Mucosa of rectum (tissue), 2 donors: ENCODE data around the gene BBS7.
A peak's percentile ranks its signal among the peaks of the same experiment; 100 is the strongest.

ENCODE experiments used
- H3K27ac ChIP-seq, 2 donors: one replicate each; pipeline ENCODE4 v1.7.0; 2013; ENCODE audit warnings: inconsistent platforms in 2 of 2, low read depth in 2 of 2, low read length in 2 of 2
- H3K27me3 ChIP-seq, 2 donors: one replicate each; pipeline ENCODE4 v1.7.0; 2013; ENCODE audit warnings: low read length in 2 of 2; ENCODE audit not compliant: control insufficient read depth in 2 of 2, insufficient read depth in 2 of 2
- H3K36me3 ChIP-seq, 2 donors: one replicate each; pipeline ENCODE4 v1.7.0; 2013; ENCODE audit warnings: low read length in 2 of 2; ENCODE audit not compliant: control insufficient read depth in 2 of 2, insufficient read depth in 2 of 2
- H3K4me1 ChIP-seq, 2 donors: one replicate each; pipeline ENCODE4 v1.7.0; 2013; ENCODE audit warnings: low read length in 2 of 2, mild to moderate bottlenecking in 1 of 2; ENCODE audit not compliant: control insufficient read depth in 2 of 2, insufficient read depth in 2 of 2
- H3K4me3 ChIP-seq, 2 donors: one replicate each; pipeline ENCODE4 v1.7.0; 2013; ENCODE audit warnings: low read length in 2 of 2
- H3K9ac ChIP-seq, 2 donors: one replicate each; pipeline ENCODE4 v1.7.0; 2013; ENCODE audit warnings: low read length in 2 of 2, low read depth in 1 of 2, mild to moderate bottlenecking in 1 of 2
- H3K9me3 ChIP-seq, 2 donors: one replicate each; pipeline ENCODE4 v1.7.0; 2013; ENCODE audit warnings: low read length in 2 of 2; ENCODE audit not compliant: control insufficient read depth in 2 of 2
- donor health status: healthy.
- donor health status: Normal muscosa, but diverticular disease.

Gene BBS7

DNA sequence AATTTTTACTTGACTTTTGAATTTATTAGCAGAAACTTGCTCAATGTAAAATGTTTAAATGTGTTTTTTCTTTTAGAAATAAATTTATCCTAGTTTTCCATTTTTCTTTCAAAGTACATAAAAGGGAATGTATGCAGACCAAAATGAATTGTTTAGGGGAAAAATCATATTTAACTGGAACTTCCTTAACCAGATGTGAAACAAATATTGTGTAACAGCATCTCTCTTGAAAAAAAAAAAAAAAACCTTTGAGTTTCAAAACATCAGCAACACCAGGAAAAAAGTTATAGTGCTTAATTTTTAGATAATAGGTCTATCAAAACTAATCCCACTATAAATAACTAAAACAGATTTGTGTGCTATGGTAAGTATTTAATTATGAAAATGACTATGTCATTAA, 32.1 kb downstream of the BBS7 start:
- Histone ChIP-seq H3K4me3 (no peak overlapping the region), H3K4me1 (no peaks in the 10 kb centered on the region), H3K27ac (no peak overlapping the region), H3K36me3 (peaks cover 9 to 24% of the 10 kb centered on the region in 2 donors), H3K9me3 (no peaks in the 10 kb centered on the region), H3K9ac (no peak overlapping the region), H3K27me3 (no peaks in the 10 kb centered on the region)

DNA sequence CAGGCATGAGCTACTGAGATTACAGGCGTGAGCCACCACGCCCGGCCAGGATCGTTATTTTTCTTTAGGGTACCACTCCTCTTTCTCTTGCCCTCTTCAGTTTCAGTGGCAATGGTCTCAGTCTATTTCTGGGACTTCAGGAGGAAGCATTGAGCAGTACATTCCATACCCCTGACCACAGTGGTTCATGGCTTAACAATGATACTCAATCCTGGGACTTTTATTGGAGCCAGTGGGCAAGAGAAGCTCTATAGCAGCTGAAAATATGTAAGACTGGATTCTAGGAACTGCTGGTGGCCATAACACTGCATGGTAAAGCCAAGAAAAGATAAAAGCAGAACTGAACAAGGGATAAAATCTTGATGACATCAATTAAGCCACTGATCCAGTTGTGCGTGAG, 40.8 kb downstream of the BBS7 start:
- no peak overlapping the region for H3K9ac ChIP-seq
- H3K4me1 ChIP-seq = no peaks in the 10 kb centered on the region
- H3K27me3 ChIP-seq = no peaks in the 10 kb centered on the region
- H3K27ac ChIP-seq = no peak overlapping the region
- no peaks in the 10 kb centered on the region for H3K9me3 ChIP-seq
- peaks cover 0 to 8% of the 10 kb centered on the region in 2 donors for H3K36me3 ChIP-seq
- no peak overlapping the region for H3K4me3 ChIP-seq

DNA sequence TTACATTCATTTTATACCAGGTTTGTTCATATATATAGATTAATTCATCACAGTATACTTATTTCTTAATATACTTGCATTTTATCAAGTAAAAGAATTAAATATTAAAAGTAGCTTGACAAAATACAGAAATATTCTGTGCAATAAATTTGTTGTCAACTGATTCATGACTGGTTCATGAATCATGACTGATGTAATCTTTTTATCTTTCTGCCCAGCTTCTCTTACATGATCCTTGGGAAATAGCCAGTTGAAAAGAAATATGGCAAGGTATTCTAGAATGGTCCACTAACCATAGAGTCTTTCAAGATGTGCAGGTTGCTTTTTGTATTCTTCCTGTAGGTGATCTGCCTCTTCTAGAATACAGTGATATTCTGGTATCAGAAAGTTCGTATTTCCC, 42.4 kb downstream of the BBS7 start:
- no peak overlapping the region for H3K4me3 ChIP-seq
- no peaks in the 10 kb centered on the region for H3K9me3 ChIP-seq
- no peaks in the 10 kb centered on the region for H3K27me3 ChIP-seq
- H3K4me1 ChIP-seq = peaks cover 2 to 4% of the 10 kb centered on the region in 2 donors
- peaks cover 0 to 6% of the 10 kb centered on the region in 2 donors for H3K36me3 ChIP-seq
- no peak overlapping the region for H3K27ac ChIP-seq
- no peak overlapping the region for H3K9ac ChIP-seq

DNA sequence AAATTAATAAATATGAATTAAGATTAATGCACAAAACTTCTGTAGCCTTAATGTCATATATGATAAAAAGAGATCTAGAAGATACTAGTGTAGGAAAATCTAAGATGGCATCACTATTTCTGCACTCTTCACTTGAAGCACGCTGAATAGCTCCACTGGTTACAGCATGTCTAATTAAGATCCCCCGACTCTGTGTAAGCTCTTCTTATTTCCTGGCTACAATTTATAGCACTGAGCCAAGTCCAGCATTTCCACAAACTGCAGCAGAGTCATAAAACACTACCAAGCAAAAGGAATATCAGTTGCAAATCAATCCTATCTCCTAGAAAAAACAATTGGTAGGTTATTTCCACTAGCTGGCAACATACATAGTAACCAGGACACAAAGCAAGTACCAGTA, 45.3 kb downstream of the BBS7 start:
- Histone ChIP-seq H3K36me3 (peaks cover 3 to 7% of the 10 kb centered on the region in 2 donors), H3K27me3 (no peaks in the 10 kb centered on the region), H3K9ac (no peak overlapping the region), H3K4me3 (no peak overlapping the region), H3K27ac (no peak overlapping the region), H3K9me3 (no peaks in the 10 kb centered on the region), H3K4me1 (peaks cover 3 to 7% of the 10 kb centered on the region in 2 donors)

DNA sequence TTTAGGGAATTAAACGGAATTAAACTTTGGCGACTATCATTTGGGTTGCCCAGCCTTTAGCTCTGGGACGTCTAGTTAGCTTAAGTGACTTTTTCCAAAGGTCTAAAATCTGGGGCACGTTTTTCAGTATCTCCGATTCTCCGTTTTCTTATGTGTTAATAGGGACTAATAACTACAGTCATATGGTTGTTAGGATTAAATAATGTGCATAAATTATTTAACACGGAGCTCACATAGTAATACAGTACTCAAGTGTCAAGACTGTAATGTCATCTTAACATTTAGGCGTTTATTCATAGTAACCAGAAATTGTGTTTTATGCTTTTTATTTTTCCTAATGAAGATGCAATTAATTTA, 46.1 kb downstream of the BBS7 start:
- Histone ChIP-seq H3K9ac (peak overlapping the region; percentile 77 to 81), H3K36me3 (peaks cover 3 to 5% of the 10 kb centered on the region in 2 donors), H3K4me1 (peaks cover 3 to 7% of the 10 kb centered on the region in 2 donors), H3K27me3 (no peaks in the 10 kb centered on the region), H3K9me3 (no peaks in the 10 kb centered on the region), H3K4me3 (peak overlapping the region; percentile 77 to 92), H3K27ac (peak overlapping the region; percentile 68 to 74)

DNA sequence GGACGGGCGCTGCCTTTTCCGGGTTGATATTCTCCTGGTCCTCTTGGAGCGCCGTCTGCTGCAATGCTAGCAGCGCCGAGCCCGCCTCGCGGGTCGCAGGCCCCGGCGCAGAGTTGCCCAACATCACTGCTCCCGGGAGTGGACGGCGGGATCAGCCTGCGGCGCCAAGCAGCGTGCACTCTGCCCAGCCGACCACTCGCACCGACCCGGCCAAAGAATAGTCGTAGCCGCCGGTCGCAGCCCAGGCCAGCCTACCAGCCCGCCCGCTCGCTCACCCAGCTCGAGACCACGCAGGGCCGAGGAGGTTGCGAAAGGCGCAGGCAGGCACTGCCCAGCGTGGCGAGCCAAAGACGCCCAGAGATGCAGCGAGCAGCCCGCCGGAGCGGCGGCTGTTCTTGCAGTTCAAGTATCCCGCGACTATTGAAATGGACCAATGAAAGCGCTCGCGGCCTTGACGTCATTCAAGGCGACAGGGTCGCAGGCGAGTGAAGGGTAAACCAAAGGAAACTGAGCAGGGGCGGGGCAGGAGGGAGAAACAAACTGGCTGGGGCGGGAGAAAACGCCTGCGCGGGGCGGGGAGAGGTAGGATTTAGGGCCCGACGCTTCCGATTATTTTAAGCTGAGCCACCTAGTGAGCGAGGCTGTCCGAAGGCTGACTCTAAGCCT, 46.6 kb downstream of the BBS7 start, which contains the start of gene CCNA2:
Gene CCNA2, minus strand, starts transcription at position 379 of the 666 bp plus-strand sequence. Its CDS starts 255 bp downstream, at position 124.
- Histone ChIP-seq H3K4me3 (peak within 1 kb of the TSS; percentile 77 to 92), H3K27ac (peak within 1 kb of the TSS; percentile 68 to 74), H3K36me3 (peaks cover 3 to 5% of the 10 kb centered on the region in 2 donors), H3K9ac (peak within 1 kb of the TSS; percentile 77 to 81), H3K27me3 (no peaks in the 10 kb centered on the region), H3K9me3 (no peaks in the 10 kb centered on the region), H3K4me1 (peaks cover 3 to 7% of the 10 kb centered on the region in 2 donors)

DNA sequence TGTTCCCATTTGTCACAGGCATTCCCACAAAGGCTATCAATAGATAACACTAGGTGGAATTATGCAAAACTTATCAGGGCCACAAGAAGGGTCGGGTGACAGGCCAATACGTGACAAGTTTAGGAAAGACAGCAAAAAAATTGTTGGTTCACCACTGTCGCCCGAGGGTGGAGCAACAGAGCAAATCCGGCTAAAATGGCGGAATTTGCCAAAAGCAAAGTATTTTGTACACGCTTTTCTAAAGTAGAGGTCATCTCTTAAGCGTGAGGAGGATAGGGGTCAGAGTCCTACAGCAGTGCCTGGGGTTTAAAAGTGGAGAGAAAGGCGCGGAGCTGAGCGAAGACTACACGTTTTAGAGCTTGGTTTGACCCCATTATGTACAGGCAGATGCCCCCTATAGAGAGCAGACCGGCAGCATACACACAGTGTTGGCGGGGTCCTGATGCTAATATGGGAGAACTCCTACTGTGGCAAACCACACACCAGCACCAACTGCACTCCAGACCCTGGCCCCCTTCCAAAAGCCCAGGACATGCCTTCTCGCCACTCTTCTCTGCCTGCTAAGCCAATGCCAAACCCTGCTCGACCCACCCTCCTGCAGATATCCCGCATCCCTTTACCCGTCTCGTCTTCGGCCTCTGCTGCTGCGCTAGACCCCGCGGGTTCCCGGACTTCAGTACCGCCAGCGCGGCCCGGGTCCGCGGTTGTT, 47.3 kb downstream of the BBS7 start:
- Histone ChIP-seq H3K4me3 (peak overlapping the region; percentile 77 to 92), H3K9me3 (no peaks in the 10 kb centered on the region), H3K36me3 (peaks cover 5 to 7% of the 10 kb centered on the region in 2 donors), H3K9ac (peak overlapping the region; percentile 52 to 81), H3K27me3 (no peaks in the 10 kb centered on the region), H3K4me1 (peaks cover 3 to 7% of the 10 kb centered on the region in 2 donors), H3K27ac (peak overlapping the region in 1 of 2 donors; percentile 16)

DNA sequence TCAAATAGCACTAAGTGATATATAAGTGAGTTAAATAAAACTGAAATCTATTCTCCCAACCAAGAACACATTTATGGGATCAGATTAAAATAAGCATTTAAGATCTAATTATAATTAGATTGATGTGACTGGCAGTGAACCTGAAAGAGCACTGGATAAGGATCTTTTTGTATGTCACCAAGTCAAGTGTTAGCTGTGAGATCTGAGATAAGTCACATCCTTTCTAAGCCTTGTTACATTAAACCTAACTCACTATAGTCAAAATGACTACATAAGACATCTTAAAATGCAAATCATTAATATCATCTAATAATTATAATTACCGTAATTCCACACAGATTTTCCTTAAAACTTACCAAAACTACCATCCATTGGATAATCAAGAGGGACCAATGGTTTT, 48.2 kb downstream of the BBS7 start:
- H3K4me1 ChIP-seq = peaks cover 3 to 7% of the 10 kb centered on the region in 2 donors
- H3K4me3 ChIP-seq = peak overlapping the region in 1 of 2 donors; percentile 92
- no peak overlapping the region for H3K27ac ChIP-seq
- no peak overlapping the region for H3K9ac ChIP-seq
- H3K9me3 ChIP-seq = no peaks in the 10 kb centered on the region
- H3K36me3 ChIP-seq = peaks cover 9 to 13% of the 10 kb centered on the region in 2 donors
- no peaks in the 10 kb centered on the region for H3K27me3 ChIP-seq

DNA sequence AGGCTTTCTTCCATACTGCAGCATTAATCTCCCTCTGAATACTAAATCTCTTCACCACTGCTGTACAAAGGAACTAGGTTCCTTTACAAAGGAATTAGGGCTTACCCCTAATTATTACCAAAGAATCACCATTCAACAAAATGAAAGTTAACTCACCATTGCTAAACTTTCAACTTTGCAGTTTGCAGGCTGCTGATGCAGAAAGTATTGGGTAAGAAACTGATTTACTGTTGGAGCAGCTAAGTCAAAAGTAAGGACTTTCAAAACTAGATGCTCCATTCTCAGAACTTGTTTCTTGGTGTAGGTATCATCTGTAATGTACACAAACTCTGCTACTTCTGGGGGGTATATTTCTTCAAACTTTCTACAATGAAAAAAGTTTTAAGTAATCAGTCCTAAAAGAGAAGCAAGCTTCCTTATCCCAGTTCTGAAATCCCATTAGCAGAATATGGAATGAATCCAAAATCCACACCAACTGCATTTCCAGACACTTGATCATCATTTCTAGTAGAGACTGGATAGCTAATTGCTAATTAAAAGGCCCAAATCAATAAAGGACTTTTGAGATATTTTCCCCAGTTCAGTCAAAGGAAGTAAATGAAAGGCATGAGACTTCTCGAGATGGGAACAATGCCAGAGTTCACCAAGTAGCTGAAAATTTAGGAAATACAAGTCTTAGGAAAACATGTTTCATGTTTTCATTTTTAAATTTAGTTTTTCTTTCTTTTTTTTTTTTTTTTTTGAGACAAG, 50.9 kb downstream of the BBS7 start:
- H3K36me3 ChIP-seq = peaks cover 25 to 33% of the 10 kb centered on the region in 2 donors
- H3K27ac ChIP-seq = no peak overlapping the region
- no peaks in the 10 kb centered on the region for H3K27me3 ChIP-seq

DNA sequence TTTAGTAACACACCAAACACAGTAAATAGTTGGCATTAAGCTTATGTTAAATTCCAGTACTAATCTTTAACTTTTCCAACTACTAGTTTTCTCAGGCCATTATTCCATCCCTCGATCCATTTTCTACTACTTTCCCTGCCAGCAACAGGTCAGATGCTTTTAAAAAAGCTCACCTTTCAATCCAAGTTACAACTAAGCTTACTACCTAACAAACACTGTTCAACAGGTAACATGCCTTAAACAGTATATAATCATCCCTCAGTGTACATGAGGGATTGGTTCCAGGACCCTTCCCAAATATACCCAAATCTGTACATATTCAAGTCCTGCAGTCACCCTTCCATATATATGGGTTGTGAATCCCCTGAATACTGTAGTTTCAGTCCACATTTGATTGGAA, 52.1 kb downstream of the BBS7 start:
- no peak overlapping the region for H3K9ac ChIP-seq
- no peaks in the 10 kb centered on the region for H3K27me3 ChIP-seq
- no peak overlapping the region for H3K4me3 ChIP-seq
- peaks cover 3 to 6% of the 10 kb centered on the region in 2 donors for H3K4me1 ChIP-seq
- no peak overlapping the region for H3K27ac ChIP-seq
- H3K36me3 ChIP-seq = peaks cover 25 to 41% of the 10 kb centered on the region in 2 donors
- no peaks in the 10 kb centered on the region for H3K9me3 ChIP-seq

More for the DNA sequence above, 50.9 kb downstream of the BBS7 start:
- H3K4me3 ChIP-seq = no peak overlapping the region
- no peaks in the 10 kb centered on the region for H3K9me3 ChIP-seq
- H3K4me1 ChIP-seq = peaks cover 3 to 7% of the 10 kb centered on the region in 2 donors
- H3K9ac ChIP-seq = no peak overlapping the region
